NCI-H1105 treated with DMSO at 0.1 percent for 48 hours (cell line): Measurements from ENCODE around the gene ERCC2.

Experiments used
- DNase-seq: peaks from one replicate; lab custom pipeline; 2025; lab: John Stamatoyannopoulos, UW

The ERCC2 gene

DNA sequence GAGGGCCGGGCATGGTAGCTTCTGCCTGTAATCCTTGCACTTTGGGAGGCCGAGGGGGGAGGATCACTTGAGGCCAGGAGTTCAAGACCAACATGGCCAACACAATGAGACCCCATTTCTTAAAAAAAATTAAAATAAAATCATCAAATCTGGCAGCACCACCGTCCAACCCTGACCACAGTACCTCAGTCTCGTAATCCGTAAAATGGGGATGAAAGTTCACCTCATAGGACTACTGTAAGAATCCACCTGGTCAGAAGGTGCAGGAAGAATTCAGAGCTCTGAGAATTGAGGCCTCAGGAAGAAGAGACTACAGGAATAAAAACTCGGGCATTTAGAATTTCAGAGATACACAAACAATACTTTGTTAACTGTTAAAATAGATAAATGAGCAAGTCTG is 31.4 kb upstream of the ERCC2 start:
- DNase-seq, result no peak

DNA sequence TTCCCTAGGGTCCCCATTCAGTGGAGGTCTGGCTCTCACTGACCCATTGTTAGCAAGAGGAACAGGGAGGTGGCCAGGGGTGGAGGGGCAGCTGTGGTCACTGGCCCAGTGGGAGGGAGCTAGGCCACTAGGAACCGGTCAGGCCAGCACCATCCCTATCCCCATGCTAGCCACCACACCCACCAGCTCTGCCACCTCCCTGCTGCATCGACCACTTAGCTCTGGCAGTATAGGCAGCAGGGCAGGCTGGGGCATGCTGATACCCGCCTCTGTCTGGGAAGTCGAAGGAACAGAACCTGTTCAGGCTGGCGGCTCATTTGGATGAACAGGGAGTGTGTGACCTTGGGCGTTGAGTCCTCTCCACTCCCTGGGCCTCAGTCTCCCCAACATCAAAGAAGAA is 29.8 kb upstream of the ERCC2 start:
- peak; percentile 37 for DNase-seq

DNA sequence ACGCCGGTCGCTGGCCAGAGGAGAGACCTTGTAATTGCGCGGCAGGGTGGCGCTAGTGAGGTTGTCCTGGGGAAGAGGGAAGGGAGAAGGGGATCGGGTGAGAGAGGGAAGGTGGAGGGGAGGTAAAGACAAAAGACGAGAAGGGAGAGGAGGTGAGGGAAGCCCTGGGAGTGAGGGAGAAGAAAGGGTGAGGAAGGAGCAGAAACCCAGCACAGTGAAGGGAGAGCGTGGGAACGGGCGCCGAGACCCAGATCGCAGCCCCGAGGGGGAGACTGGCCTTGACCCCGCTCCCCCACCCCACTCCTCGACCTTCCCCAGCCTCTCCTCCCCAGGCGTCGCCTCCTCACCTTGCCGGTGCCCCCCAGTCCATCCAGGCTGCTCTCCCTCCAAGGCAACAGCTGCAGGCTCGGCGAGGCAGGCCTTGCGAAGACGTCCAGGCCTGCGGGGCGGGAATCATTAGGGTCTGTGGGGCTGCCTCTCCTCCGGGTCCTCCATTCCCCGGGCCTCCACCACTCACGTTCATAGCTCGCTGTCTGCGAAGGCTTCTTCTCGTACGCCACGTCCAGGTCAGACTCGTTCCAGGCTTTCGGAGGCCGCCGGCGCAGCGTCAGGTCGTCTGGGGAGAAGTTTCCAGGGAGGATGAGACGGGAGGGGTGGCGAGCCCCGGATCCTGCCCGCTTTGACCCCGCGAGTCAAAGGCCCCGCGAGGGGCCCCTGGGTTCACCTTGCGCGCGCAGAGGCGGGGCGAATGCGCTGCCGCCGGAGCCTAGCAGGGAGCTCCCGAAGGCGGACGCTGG is 25.6 kb upstream of the ERCC2 start:
- DNase-seq, result no peak

DNA sequence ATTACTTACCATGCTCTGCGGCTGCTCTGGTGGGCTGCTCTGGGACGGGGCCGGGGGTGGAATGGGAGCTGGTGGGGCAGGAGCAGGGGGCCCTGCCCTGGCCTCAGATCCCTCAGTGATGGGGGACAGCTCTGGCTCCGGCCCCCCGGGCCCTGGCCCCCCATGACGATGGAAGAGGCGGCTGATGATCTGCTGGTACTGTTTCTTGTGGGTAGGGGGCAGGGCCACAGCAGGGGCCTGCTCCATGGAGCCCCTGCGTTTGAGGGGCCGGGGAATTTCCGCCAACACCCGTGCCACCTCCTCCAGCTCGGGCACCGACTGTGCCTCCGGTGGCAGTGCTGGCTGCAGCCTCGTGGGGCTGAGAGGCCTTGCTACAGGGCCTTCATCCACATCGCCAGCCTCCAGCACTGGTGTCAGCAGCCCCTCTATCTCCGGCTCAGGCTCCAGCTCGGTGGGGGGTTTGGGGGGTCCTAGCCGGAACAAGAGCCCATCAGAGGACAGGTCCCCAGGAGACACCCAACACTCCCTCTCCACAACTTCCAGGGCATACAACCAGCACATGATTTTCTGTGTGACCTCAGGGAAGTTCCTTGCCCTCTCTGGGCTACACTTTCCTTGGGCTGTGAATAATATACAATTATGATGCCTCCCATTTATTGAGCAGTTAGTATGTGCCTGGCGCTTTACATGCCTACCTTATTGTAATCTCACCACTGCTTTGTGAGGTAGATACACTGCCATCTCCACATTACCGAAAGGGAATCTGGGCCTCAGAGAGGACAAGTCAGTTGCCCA is 21.7 kb upstream of the ERCC2 start:
- DNase-seq, result no peak

DNA sequence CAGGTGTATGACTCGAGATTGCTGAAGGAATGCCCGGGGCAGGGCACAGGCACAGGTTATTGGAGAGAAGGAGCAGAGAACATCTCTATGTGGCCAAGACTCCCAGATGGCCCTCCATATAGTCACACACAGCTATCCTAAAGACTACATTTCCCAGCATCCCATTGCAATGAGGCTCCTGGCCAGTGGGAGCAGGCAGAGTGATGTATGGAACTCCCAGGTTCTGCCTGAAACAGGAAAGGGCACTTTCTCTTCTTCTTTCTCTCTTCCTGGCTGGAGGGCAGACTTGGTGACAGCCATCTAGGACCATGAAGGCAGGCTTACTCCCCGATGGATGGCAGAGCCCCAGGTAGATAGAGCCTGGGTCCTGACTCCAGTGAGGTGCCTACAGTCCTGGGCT is 21.0 kb upstream of the ERCC2 start:
- DNase-seq, result no peak

DNA sequence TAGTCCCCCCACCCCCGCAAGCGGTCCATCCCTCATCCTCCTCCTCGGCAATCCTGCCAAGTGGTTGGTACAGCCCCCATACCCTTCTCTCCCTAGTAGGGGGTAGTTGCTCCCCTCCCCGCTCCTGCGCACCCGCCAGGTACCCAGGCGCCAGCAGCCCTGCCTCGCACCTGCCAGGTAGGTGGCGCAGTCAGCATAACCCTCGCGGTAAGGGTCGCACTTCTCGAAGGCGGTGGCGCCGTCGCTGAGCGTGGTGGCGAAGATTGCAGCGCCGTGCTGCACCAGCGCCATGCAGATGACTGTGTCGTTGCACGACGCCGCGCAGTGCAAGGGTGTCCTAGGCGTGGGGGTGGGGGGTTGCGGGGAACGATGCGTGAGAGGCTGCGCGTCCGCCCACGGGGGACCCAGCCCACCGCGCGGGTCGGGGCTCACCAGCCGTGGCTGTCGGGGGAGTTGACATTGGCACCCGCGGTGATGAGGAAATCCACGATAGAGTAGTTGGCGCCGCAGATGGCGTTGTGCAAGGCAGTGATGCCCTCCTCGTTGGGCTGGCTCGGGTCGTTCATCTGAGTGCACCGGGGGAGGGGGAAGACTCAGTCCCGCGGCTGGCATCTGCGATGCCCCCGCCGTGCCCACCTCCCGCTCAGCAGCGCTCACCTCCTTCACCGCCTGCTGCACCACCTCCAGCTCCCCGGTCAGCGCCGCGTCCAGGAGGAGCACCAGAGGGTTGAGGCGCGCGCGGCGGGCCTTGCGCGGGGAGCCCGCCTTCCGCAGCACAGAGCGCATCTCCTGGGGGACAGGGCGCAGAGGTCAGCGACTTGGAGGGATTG is 15.2 kb upstream of the ERCC2 start:
- peak; percentile 59 for DNase-seq

DNA sequence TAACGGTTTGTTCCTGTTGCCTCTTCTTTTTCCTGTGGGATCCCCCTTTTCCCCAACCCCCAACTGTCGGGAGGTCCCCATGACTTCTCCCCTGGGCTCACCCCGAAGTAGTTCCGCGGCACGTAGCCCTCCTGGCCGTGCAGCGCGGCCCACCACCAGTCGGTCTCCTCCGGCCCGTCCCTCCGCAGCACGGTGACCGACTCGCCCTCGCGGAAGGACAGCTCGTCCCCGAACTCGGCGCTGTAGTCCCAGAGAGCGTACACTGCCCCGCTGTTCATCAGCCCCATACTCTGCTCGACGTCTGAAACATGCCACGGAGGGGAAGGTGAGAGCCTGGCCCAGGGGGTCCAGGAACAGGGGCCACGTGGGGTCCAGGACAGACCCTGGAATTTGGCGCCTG is 12.1 kb upstream of the ERCC2 start:
- no peak for DNase-seq

DNA sequence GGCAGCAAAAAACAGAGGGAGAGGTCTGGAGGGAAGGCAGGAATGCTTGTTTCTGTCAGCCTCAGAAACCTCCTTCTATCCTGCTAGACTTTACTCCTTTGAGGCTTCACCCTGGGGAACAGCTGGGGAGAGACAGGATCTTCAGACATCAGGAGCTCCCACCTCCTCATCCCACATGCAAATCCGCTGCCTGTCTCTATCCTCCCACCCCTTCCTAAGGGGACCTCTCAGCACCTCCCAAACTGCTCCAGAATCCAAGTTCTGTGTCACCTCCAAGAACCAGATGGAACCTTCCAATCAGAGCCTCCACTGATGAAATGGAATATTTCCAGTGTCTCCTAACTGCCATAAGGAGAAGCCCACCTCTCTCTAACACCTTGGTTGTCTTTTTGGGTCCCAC is 9.7 kb upstream of the ERCC2 start:
- no peak for DNase-seq

DNA sequence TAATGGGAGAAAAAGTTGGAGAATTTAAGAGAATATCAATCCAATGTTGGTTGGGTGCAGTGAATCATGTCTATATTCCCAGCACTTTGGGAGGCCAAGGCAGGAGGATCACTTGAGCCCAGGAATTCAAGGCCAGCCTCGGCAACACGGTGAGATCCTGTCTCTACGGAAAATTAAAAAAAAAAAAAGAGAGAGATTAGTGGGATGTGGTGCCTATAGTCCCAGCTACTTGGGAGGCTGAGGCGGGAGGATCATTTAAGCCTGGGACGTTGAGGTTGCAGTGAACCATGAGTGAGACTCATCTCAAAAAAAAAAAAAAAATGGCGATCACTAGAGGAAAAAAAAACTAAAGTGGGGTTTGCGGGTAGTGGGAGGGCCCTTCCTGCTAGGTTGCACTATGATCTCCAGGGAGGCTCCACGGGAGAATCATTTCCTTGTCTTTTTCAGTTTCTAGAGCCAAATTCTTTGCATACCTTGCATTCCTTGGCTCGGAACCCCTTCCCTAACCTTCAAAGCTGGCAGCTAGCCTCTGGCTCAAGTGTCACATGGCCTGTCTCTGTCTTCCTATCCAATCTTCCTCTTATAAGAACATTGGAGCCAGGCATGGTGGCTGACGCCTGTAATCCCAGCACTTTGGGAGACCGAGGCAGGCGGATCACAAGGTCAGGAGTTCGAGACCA is 5.8 kb upstream of the ERCC2 start:
- DNase-seq, result no peak

DNA sequence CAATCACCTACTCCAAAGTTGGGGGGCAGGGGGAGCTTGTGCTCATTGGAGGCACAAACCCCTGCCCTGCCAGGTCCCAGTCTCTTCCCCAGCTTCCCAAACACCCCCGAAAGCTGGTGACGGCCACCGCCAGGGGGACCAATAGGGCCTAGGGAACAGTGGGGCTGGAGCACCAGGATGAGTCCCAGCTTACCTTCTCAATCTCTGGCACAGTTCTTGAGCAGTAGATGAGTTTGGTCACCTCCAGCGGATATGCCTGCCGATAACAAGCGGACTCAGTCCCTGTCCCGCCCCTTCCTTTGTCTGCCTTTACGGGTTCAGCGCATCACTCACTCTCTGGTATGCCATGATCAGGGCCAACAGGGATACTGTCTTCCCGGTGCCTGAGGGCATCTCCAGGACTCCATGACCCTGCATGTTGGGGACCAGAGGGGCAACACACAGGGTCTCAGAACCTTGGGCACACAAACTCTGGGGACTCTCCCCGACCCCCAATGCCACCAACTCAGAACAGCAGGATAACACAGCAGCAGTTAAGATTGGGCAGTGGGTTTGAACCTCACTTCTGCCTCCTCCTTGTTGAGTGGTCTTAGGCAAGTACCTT is 1.5 kb downstream of the ERCC2 start:
- no peak for DNase-seq

DNA sequence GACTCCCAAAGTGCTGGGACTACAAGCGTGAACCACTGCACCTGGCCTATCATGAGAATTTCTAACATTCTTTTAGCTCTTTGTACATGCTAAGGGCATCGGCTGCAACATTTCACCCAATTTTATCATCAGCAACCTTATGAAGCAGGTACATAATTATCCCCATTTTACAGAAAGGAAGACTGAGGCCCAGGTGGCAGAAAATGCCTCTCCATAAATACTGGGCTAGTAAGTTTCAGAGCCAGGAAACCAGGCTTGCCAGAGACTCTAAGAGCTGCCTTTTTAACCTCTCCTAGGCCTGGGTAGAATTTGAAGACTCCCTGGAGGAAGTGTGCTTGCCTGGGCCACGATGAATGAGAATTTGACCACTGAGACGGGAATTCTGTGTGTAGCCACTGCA is 2.2 kb downstream of the ERCC2 start:
- DNase-seq, result no peak

DNA sequence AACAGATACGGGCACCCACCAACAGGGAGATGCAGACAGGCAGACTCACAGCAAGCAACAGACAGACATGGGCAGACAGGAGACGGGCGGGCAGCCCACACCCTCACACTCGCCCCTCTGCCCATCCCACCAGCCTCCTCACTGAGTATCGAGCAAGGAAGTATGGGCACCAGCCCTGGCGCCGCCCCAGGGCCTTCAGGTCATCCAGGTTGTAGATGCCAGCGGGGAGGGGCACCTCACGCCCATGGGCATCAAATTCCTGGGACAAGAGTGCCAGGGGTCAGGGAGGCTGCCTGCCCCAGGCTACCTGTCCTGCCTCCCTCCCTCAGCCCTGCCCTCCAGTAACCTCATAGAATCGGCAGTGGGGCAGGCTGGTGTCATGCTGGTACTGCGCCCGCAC is 5.7 kb downstream of the ERCC2 start:
- no peak for DNase-seq

DNA sequence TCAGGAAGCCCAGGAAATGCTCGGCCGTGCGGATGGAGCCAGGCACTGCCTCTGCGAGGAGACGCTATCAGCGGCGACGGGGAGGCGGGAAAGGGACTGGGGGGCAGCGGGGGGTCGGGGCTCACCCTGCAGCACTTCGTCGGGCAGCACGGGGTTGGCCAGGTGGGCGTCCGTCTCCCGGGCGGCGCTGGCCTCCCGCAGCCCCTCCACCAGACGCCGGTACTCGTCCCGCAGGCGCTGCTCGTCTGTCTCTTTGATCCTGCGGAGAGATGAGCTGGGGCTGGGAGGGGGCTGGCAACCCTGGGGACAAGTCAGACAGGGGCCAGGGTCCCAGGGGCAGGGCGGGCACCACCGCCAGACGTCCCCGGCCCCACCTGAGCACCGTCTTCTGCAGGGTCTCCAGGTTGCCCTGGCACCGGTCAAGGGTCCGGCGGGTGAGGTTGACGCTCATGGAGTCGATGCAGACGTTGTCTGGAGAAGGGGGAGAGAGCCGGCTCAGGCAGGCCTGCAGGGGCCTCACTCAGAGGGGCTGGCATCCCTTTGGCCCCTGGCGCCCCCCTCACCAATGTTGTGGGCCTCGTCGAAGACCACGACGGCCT is 6.4 kb downstream of the ERCC2 start:
- no peak for DNase-seq

DNA sequence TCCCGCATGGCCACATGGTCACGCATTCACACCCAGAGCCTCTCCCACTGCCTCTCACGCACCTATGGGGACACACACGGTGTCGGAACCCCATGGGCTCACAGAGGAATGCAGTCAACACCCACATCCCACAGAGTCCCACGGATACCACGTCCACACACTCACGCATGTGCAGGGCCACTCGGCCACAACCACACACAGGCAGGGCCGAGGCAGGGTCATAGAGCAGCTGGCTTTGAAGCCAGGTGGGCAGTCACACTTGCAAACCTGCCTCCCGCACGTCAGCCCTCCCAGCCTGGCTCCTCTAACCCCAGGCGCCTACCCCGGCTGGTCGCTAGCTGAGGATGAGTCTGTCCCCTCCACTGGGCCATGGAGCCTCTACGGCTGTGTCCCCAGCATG is 8.1 kb downstream of the ERCC2 start:
- no peak for DNase-seq

DNA sequence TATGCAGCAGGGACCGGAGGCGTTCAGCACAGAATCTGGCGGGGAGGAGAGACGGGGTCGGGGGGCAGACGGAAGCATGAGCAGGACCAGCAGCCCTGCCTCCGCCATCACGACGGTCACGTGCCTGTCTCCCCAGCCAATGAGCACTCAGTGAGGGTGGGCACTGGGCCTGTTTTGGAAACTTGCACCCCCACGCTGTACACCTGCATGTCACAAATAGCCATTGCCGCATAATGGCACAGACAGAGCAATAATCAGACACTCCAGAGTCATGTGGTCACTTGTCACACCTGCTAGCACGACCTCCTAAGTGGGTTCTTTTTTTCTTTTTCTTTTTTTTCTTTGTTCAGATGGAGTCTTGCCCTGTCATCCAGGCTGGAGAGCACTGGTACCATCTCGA is 8.8 kb downstream of the ERCC2 start:
- no peak for DNase-seq

DNA sequence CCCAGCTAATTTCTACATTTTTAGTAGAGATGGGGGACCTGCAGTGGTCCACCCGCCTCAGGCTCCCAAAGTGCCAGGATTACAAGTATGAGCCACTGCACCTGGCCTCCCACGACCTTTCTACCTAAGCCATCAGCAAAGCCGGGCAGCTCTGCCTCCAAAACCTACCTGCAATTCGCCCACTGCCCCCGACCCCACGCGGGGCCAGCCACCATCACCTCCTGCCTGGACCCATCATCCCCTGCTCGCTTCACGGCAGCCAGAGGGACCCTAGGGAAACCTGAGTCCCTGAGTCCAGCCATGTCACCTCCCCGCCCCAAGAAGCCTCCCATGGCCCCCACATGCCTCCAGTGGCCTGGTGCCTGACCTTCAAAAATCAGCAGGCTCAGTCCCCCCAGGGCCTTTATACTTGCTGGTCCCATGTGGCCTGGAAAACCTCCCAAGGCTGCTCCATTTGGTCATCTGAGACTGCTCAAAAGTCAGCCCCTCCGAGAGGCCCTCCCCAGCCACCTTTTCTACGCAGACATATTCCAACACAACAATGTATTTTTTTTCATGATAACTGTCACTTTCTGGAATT is 12.1 kb downstream of the ERCC2 start:
- no peak for DNase-seq

DNA sequence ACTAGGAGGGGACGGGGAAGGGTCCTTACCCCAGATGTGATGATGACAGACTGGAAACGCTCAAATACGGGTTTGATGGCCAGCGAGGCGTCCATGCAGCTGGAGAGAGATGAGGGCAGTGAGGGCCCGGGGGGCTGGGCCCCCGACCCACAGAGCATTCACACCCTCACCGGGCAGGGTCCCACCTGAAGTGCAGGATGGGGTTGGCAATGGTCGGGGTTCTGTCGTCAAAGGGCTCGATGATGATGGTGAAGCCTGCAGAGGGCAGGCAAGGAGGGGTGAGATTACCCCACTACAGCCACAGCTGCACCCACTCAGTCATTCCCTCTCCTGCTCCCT is 13.0 kb downstream of the ERCC2 start:
- no peak for DNase-seq

DNA sequence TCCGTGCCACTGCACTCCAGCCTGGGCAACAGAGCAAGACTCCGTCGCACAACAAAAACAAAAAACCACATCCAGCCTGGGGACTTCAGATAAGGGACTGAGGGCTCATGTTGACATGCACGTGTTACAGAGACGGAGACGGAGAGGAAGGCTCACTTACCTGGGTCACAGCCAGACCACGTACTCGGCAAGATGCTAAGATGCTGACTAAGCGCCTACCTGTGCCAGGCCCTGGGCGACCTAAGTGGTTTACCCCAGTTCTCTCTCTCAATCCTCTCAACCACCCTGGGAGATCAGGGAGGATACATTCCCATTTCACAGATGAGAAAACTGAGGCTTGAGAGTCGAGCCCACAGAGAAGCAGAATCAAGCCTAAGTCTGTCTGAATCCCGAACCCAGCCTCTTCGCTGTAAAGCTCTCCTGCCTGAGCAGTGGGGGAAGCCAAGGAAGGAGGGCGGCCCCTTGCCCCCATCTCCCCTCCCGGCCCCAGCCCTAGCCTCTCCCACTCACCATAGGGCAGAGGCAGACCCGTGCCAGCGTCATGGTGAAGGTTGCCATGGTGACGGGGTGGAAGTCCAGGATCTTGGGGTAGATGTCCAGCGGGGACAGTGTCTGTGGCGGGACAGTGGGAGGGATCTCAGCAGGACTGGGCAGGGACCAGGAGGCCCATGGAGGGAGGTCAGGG is 13.5 kb downstream of the ERCC2 start:
- DNase-seq, result no peak

DNA sequence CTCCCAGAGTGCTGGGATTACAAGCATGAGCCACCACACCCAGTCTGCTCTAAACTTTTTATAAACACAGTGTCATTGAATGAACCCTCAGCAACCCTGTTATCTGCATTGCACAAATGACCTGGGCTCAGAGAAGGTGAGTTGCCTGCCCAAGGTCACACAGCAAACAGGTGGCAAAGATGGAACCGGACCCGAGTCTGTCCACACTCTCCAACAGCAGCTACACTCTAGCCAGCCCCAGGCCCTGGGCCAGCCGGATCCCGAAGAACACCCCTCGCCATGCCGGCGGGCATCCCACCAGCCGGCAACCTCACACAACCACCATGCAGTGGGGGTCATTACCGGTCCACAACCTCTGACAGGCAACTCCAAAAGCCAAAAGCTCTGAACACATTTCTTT is 14.5 kb downstream of the ERCC2 start:
- no peak for DNase-seq

DNA sequence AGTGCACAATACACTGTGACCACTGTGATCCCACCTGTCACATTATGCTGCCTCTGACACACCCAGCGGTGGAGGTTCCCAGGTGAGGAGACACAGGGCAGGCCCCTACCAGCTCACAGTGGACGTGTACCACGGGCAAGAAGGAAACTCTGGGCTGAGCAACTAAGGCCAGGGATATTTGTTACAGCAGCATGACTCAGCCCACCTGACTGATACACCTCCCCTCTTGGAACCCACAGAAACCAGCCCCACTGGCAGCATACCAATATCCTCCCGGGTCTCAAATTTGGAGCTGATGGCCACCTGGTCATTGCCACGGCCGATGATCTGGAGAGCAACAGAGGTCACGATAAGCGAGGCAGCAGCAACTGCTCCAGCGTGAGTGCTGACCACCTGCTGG is 15.0 kb downstream of the ERCC2 start:
- no peak for DNase-seq
